Measurements from ENCODE around the gene PNMT. TPM values are rescaled to one million over a fixed set of nuclear protein-coding genes. Genes with fewer than 3 reads are reported as not detected.

PNMT gene
- total RNA-seq, 1 experiment from 2014 or later = 1.4 TPM

DNA sequence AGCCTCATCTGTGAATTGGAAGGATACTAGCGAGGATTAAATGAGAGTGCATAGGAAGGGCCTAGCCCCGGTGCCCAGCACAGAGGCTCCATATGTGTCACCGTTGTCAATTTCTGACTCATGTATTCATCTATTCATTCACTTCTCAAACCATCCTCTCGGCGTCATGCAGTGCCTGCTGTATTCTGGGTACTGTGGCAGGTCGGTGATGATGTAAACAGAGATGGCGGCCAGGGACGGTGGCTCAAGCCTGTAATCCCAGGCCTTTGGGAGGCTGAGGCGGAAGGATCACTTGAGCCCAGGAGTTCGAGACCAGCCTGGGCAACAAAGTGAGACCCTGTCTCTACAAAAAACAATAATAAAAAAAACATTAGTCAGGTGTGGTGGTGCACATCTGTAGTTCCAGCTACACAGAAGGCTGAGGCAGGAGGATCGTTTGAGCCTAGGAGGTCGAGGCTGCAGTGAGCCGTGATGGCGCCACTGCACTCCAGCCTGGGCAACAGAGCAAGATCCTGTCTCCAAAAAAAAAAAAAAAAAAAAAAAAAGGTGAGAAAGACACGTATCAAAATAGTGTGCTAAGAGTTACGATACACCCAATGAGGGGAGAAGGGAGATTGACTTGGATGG, 45.8 kb upstream of the PNMT start:
- H3K27ac ChIP-seq (ENCODE audit: low read length) = no peak overlapping the region
- ATAC-seq = peak; percentile 16; the same call in 1 of the 2 replicates
- no peaks in the 10 kb centered on the region for H3K4me1 ChIP-seq (ENCODE audit: insufficient read depth, low read length)
- H4K20me1 ChIP-seq (ENCODE audit: low read length) = no peaks in the 10 kb centered on the region
- no peaks in the 10 kb centered on the region for H3K79me2 ChIP-seq (ENCODE audit: low read length)
- peak overlapping the region; percentile 66 for H2AFZ ChIP-seq (ENCODE audit: low read length)
- no peaks in the 10 kb centered on the region for H3K9me3 ChIP-seq (ENCODE audit: low read length)
- BruUV-seq (replicated peaks) = no TSS peak
- TF ChIP-seq, protein P1, sequence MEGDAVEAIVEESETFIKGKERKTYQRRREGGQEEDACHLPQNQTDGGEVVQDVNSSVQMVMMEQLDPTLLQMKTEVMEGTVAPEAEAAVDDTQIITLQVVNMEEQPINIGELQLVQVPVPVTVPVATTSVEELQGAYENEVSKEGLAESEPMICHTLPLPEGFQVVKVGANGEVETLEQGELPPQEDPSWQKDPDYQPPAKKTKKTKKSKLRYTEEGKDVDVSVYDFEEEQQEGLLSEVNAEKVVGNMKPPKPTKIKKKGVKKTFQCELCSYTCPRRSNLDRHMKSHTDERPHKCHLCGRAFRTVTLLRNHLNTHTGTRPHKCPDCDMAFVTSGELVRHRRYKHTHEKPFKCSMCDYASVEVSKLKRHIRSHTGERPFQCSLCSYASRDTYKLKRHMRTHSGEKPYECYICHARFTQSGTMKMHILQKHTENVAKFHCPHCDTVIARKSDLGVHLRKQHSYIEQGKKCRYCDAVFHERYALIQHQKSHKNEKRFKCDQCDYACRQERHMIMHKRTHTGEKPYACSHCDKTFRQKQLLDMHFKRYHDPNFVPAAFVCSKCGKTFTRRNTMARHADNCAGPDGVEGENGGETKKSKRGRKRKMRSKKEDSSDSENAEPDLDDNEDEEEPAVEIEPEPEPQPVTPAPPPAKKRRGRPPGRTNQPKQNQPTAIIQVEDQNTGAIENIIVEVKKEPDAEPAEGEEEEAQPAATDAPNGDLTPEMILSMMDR (conservative IDR thresholded peaks at IDR 0.05; ENCODE audit: low read depth, low read length) = no peak
- no peak for TF ChIP-seq EZH2phosphoT487 (IDR thresholded peaks at IDR 0.05; ENCODE audit: borderline replicate concordance, low read length)
- TF ChIP-seq EZH2 (IDR thresholded peaks at IDR 0.05; ENCODE audit: low read length, unreplicated experiment) = no peak
- H3K9me2 ChIP-seq (replicated peaks; ENCODE audit: low read length) = no peaks in the 10 kb centered on the region
- H3F3A ChIP-seq (ENCODE audit: low read length, unreplicated experiment) = no peaks in the 10 kb centered on the region
- peak overlapping the region; percentile 74 for H3K4me2 ChIP-seq (ENCODE audit: low read length)
- no peak overlapping the region for H3K9ac ChIP-seq (ENCODE audit: low read length)
- H3K4me3 ChIP-seq (ENCODE audit: low read length) = peak overlapping the region; percentile 48; the same call in 1 of the 2 replicates
- no peaks in the 10 kb centered on the region; the same call in 1 of the 2 replicates for H3K36me3 ChIP-seq (ENCODE audit: low read depth, low read length)
- intact Hi-C loops (cut with micrococcal nuclease) = loop anchor here (2.0 to 5.0 kb wide), 2 partner anchors 76 to 130 kb away; no protein-coding TSS in a partner anchor
- CTCF ChIA-PET = interaction anchor here (0.6 to 1.3 kb wide), 3 partner anchors 10 to 387 kb away, joined by 3 to 6 read pairs (median 3); no protein-coding TSS in a partner anchor
- POLR2A ChIA-PET (ENCODE audit: unreplicated experiment) = no interaction called here
- peaks cover 10% of the 10 kb centered on the region for H3K27me3 ChIP-seq (ENCODE audit: low read length)
- peak; percentile 21 for DNase-seq

DNA sequence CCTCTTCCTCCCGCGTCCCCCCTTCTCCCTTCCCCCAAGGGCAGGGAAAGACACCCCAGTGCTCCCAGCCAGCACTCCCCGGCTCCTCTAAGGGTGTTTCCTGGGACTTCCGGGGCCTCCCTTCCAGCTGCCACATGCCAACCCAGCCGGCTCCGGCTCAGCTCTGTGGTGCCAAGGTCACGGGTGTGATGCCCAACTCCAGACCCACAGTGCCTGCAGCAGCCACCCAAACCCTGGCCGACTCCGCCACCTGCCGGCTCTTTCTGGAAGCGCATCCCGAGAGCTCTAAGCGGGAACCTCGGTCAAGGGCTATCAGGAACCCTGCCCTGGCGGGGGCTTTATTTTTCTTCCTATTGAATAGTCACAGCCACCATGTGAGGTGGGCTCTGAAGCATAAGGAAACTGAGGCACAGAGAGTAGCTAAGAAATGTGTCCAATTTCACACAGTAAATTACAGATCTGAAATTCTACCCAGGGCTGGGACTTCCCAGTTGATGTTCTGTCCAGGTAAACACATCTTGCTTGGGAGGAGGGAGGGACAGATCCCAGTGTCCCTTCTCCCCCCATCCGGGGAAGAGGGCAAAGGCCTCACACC, 44.8 kb upstream of the PNMT start:
- H3K9ac ChIP-seq (ENCODE audit: low read length) = no peak overlapping the region
- no peak overlapping the region for H2AFZ ChIP-seq (ENCODE audit: low read length)
- ATAC-seq (peak; percentile 51), DNase-seq (peak; percentile 77)
- H3K9me3 ChIP-seq (ENCODE audit: low read length) = no peaks in the 10 kb centered on the region
- H3K4me3 ChIP-seq (ENCODE audit: low read length) = no peak overlapping the region
- CTCF ChIA-PET = interaction anchor here (0.6 to 1.1 kb wide), 8 partner anchors 9 to 162 kb away, joined by 3 to 12 read pairs (median 4); partner anchors contain the start of gene CDK12
- H3K36me3 ChIP-seq (ENCODE audit: low read depth, low read length) = no peaks in the 10 kb centered on the region; the same call in 1 of the 2 replicates
- H3K27ac ChIP-seq (ENCODE audit: low read length) = no peak overlapping the region
- TF ChIP-seq, protein P1 (conservative IDR thresholded peaks at IDR 0.05; ENCODE audit: low read depth, low read length) = peak; percentile 80
- TF ChIP-seq EZH2phosphoT487 (IDR thresholded peaks at IDR 0.05; ENCODE audit: borderline replicate concordance, low read length) = no peak
- no peaks in the 10 kb centered on the region for H3K79me2 ChIP-seq (ENCODE audit: low read length)
- no TSS peak for BruUV-seq (replicated peaks)
- no peaks in the 10 kb centered on the region for H3F3A ChIP-seq (ENCODE audit: low read length, unreplicated experiment)
- no peaks in the 10 kb centered on the region for H4K20me1 ChIP-seq (ENCODE audit: low read length)
- no peak overlapping the region for H3K4me2 ChIP-seq (ENCODE audit: low read length)
- no peaks in the 10 kb centered on the region for H3K4me1 ChIP-seq (ENCODE audit: insufficient read depth, low read length)
- intact Hi-C loops (cut with micrococcal nuclease) = loop anchor here (2.0 to 5.0 kb wide), 2 partner anchors 77 to 129 kb away; no protein-coding TSS in a partner anchor
- H3K27me3 ChIP-seq (ENCODE audit: low read length) = peaks cover 13% of the 10 kb centered on the region
- no peaks in the 10 kb centered on the region for H3K9me2 ChIP-seq (replicated peaks; ENCODE audit: low read length)
- POLR2A ChIA-PET (ENCODE audit: unreplicated experiment) = interaction anchor here (0.6 kb wide), 1 partner anchor 291 kb away, joined by 5 read pairs; no protein-coding TSS in a partner anchor
